ENCODE results near the gene OR5H1. TPM values are rescaled to one million over a fixed set of nuclear protein-coding genes. Genes with fewer than 3 reads are reported as not detected.

The OR5H1 gene
- total RNA-seq, 1 experiment from 2014 or later = not detected

GRCh38 chr3:98180319-98180890 lies 49.9 kb downstream of the OR5H1 start:
- Histone ChIP-seq H2AK5ac (ENCODE audit: insufficient read length, low read length) (no peak overlapping the region), H4K91ac (ENCODE audit: insufficient read length, low read depth, low read length) (no peak overlapping the region), H3K23ac (ENCODE audit: insufficient read length, low read depth, low read length) (no peak overlapping the region), H3K9me3 (ENCODE audit: control insufficient read depth, low read depth, low read length) (no peaks in the 10 kb centered on the region), H3K4me1 (ENCODE audit: insufficient read depth, low read length) (peaks cover 3% of the 10 kb centered on the region; the same call in 1 of the 2 replicates), H3K27me3 (ENCODE audit: insufficient read depth, low read length) (no peaks in the 10 kb centered on the region), H3K4ac (ENCODE audit: low read depth, low read length) (no peak overlapping the region), H2AFZ (ENCODE audit: low read length) (no peak overlapping the region), H2BK120ac (ENCODE audit: low read depth, low read length, poor library complexity, severe bottlenecking) (no peak overlapping the region), H2BK20ac (ENCODE audit: low read depth, low read length, poor library complexity, severe bottlenecking) (no peak overlapping the region), H3K27ac (ENCODE audit: insufficient read length, low read depth, low read length) (no peak overlapping the region), H3K18ac (ENCODE audit: insufficient read length, low read depth, low read length) (no peak overlapping the region), H2BK15ac (ENCODE audit: low read depth, low read length) (no peak overlapping the region), H3T11ph (ENCODE audit: low read length) (no peak overlapping the region), H3K79me2 (ENCODE audit: insufficient read depth, low read length) (no peaks in the 10 kb centered on the region), H2BK5ac (ENCODE audit: insufficient read length, low read length) (no peak overlapping the region), H3K56ac (ENCODE audit: insufficient read length, low read depth, low read length) (no peak overlapping the region), H3K14ac (ENCODE audit: insufficient read depth, low read length) (no peak overlapping the region), H3K9ac (ENCODE audit: extremely low read depth, insufficient read length, low read length) (no peak overlapping the region), H3K4me2 (ENCODE audit: insufficient read depth, insufficient read length, low read length) (no peak overlapping the region), H4K8ac (replicated peaks; ENCODE audit: insufficient read length, low read depth, low read length) (no peak overlapping the region), H3K23me2 (ENCODE audit: insufficient read length, low read depth, low read length, poor library complexity, severe bottlenecking) (no peaks in the 10 kb centered on the region), H4K5ac (ENCODE audit: insufficient read length, low read depth, low read length) (no peak overlapping the region), H3K79me1 (ENCODE audit: insufficient read depth, low read depth, low read length, poor library complexity, severe bottlenecking) (no peaks in the 10 kb centered on the region), H4K20me1 (ENCODE audit: control insufficient read depth, insufficient read depth, insufficient read length) (no peaks in the 10 kb centered on the region), H2BK12ac (ENCODE audit: insufficient read length, low read depth, low read length) (no peak overlapping the region)
- Mint-ChIP-seq H3K9me3 (peaks cover 15 to 27% of the 10 kb centered on the region in 2 experiments), H3K4me1 (peaks cover 24 to 31% of the 10 kb centered on the region in 2 experiments), H3K4me3 (no peak overlapping the region), H3K27me3 (ENCODE audit: low read depth) (no peaks in the 10 kb centered on the region; the same call in 1 of the 2 replicates), H3K36me3 (ENCODE audit: insufficient read depth in 1 of 3, low read depth in 3 of 3) (peaks cover 14 to 26% (median 25%) of the 10 kb centered on the region in 3 experiments), H3K27ac (no peak overlapping the region)
- no peak for TF ChIP-seq CTCF (conservative IDR thresholded peaks at IDR 0.05)
- DNase-seq = no peak
- WGBS (ENCODE audit: extremely low coverage, insufficient read length, low lambda C conversion rate) = no CpG with 5 or more reads among the region's 3 CpGs
